Placental epithelial cell (primary cell): ENCODE data around the gene ANKRD12. TPM values are rescaled to one million over a fixed set of nuclear protein-coding genes. Genes with fewer than 3 reads are reported as not detected.

ENCODE experiments used
- small RNA-seq: library from RNA; depleted of rRNA; stranded (forward); fragments of <200 nt; gene quantifications from one replicate; pipeline ENCODE3, GENCODE V24; 2012
- total RNA-seq: library from RNA; depleted of rRNA; stranded (reverse); fragments of >200 nt; gene quantifications from 2 replicates; pipeline ENCODE4 v1.2.3, GENCODE V29; 2012

Gene ANKRD12
- total RNA-seq: 31.8 and 35.1 TPM in 2 replicates

DNA sequence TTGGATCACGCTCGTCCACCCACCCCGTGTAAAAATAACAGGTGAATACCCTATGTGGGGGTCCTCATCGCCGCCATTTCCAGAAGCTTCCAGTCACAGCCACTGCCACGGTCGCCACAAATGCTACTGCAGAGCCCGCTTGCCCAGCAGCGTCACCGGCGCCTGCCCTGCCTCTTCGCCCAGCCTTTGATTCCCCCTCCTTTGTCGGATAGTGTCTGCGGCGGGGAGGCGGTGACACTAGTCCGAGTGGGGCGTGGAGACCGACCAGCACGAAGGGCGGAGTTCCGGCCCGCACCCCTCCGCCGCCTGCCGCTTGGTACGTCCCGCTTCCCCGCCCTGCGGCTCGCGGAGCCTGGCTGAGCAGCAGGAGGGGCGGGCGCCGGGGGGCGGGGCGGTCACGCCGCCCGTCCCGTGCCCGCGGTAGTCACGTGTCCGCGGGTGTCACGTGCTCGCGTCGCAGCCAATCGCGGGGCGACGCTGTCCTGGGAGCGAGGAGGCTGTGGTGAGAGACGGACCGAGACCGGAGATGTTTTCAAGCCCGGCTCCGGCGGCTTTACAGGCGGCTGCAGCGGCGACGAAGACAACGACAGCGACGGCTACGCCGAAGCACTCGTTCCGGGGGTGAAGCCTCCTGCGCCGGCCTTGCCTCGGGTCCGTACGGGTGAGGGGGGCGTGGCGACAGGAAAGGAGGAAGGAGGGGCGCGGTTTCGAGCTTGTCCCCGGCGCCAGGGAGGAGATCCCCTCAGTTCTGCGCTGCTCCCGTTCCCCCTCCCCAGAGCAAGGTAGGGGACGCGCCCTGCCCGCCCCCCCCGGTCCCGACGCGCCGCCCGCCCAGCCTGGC, at the start of gene ANKRD12:
TSS of gene ANKRD12 (plus strand) at position 467 of the 841 bp plus-strand sequence. CDS start 45,652 bp downstream, outside the sequence.

DNA sequence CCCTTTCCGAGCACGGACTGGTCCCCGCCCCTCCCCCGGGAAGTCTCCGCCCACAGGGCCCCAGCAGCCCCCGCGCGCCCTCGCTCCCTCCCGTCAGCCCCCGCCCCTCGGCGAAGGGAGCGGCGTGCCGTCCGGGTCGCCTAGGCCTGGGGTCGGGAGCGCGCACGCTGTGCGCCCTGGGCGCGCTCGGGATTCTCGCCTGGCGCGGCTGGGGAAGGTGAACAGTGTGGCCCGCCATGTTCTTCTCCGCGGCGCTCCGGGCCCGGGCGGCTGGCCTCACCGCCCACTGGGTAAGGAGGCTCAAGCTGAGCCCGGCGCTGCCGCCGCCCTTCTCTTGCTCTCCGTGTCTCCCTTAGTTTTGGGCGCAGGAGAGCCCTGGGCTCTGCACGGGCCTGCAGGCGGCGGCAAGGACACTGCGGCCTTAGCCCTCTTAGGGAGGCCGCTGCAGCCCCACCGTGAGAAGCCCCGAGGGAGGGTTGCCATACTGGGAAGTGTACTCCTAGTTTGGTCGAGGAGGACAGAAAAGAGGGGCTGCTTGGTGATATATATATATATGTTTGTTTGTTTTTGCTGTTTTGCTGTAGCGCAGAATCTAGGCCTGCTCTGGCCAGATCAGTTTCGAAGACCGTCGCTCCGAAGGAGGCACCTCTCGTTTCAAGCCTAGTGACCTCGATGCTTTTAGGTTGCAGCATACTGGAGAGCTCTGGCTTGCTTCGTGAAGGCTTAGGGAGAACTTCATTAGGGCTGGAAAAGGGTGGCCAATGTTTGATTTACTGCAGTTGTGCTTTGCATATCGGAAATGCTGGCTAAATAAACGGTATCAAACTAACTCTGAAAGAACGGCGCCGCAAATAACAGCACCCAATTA, 33.8 kb upstream of the ANKRD12 start, which contains the start of gene NDUFV2:
TSS of gene NDUFV2 (plus strand) at position 192 of the 868 bp plus-strand sequence. CDS start at position 237, 45 bp downstream.

DNA sequence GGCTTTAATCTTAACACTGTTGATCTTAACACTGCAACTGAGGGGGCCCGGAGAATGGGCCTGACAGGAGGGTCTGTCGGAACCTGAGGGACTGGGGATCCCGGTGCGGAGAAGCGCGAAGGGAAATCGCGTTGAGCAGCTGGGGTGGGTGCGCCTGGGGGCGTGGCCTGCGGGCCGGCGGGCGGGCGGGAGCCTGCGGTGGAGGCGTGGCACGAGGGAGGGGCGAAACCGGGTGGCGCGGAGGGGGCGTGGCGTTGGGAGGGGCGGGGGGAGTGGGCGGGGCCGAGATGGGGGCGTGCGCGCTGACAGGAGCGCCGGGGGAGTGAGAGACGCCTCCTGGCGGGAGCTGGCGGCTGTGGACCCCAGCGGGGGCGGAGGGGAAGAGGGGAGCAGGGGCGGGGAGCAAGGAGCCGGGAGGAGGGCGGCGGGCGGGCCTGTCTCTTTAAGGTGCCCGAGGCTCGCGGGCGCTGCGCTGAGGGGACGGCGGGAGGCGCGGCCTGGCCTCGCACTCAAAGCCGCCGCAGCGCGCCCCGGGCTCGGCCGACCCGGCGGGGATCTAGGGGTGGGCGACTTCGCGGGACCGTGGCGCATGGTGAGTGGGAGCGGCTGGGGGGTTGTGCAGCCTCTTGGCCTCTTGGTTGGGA, 197.9 kb downstream of the ANKRD12 start, which contains the start of gene TWSG1:
TSS of gene TWSG1 (plus strand) at position 445 of the 644 bp plus-strand sequence. CDS start 2,457 bp downstream, outside the sequence.

Small RNAs within 50 kb of the gene (small RNA-seq; reads per million reads assigned to genes)
- gene RF00019: not detected

Other genes starting within 250 kb of the ANKRD12 start
- gene NDUFV2, start 34.1 kb upstream of the ANKRD12 start, total RNA-seq: 71.1 and 95.2 TPM in 2 replicates
- gene TWSG1, start 198.0 kb downstream of the ANKRD12 start, total RNA-seq: 46.3 and 78.8 TPM in 2 replicates